Testis (tissue), 2 donors: Measurements from ENCODE around the gene MIB1.

ENCODE experiments used
- CTCF ChIP-seq, 3 experiments: fragments of 450-650 bp in 2 of 3; fragments of 200-600 bp in 1 of 3; sonication (generic) in 1 of 3; IDR thresholded peaks; one replicate each; pipeline ENCODE4 v1.5.1; 2016 to 2019; ENCODE audit warnings: antibody characterized with exemption in 3 of 3, mild to moderate bottlenecking in 2 of 3, moderate library complexity in 1 of 3
- POLR2A ChIP-seq: fragments of 450-650 bp; IDR thresholded peaks from one replicate; pipeline ENCODE4 v1.6.1; 2017; ENCODE audit warnings: antibody characterized with exemption, mild to moderate bottlenecking, moderate library complexity

DNA sequence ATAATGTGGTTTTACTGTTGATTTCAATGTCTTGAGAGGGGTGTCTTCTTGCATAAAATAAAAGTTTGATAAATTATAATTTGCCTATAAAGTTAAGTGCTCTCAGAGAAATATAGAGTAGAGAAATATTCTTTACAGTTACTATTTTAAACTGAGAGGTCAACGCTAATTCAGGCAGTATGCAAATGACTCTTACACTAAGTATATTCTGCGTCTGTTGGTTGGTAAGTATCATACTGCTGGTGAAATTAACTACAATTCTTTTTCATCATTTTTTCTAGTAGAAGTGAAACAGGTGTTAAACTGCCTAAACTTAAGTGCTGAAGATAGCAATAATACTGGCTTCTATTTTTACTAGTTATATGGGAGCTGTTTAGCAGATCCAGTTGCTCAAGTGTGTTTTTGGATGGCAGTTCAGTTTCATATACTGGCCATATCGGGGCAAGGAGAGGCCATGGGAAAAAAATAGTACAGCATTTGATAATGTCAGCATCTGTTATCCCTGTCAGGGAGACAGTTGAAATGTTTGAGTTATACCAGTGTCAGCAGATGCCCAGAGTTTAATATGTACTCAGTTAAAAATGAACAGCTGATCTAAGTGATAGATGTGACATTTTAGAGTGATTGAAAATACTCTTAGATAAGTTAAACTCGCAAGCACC lies 86.2 kb downstream of the MIB1 start:
- no peak for TF ChIP-seq CTCF (IDR thresholded peaks at IDR 0.05)
- TF ChIP-seq POLR2A, result no peak
